Upper lobe of left lung (tissue), 6 donors: Measurements from ENCODE around the gene PFN3. TPM values are rescaled to one million over a fixed set of nuclear protein-coding genes. Genes with fewer than 3 reads are reported as not detected.
A peak's percentile ranks its signal among the peaks of the same experiment; 100 is the strongest.

Experiments
- ATAC-seq, 2 donors: fragments of 200-7000 bp; cut with Tn5 transposase; one replicate each; pipeline ENCODE4 v1.9.1; 2022; ENCODE audit warnings: mild to moderate bottlenecking in 2 of 2, moderate library complexity in 2 of 2; ENCODE audit not compliant: low FRiP score in 2 of 2
- DNase-seq, 2 donors: peaks; one replicate each; pipeline ENCODE4 v3.0.0-alpha.2; 2019 to 2020
- H3K27ac ChIP-seq, 4 donors: fragments of 200-600 bp; sonication (generic); one replicate each; pipeline ENCODE4 v1.5.1; 2016 to 2019
- H3K27me3 ChIP-seq, 4 donors: fragments of 200-600 bp; sonication (generic); one replicate each; pipeline ENCODE4 v1.5.1; 2017 to 2019
- H3K36me3 ChIP-seq, 4 donors: fragments of 200-600 bp; sonication (generic); one replicate each; pipeline ENCODE4 v1.5.1; 2016 to 2019
- H3K4me1 ChIP-seq, 4 donors: fragments of 200-600 bp; sonication (generic); one replicate each; pipeline ENCODE4 v1.5.1; 2018 to 2019
- H3K4me3 ChIP-seq, 4 donors: fragments of 200-600 bp; sonication (generic); one replicate each; pipeline ENCODE4 v1.5.1; 2017 to 2019; ENCODE audit warnings: mild to moderate bottlenecking in 2 of 4, moderate library complexity in 1 of 4
- H3K9me3 ChIP-seq, 4 donors: fragments of 200-600 bp; sonication (generic); one replicate each; pipeline ENCODE4 v1.5.1; 2018 to 2019
- EP300 ChIP-seq, 4 donors: sonication (generic); formaldehyde crosslinking; IDR thresholded peaks; one replicate each; pipeline ENCODE4 v1.5.1; 2017; ENCODE audit warnings: antibody characterized with exemption in 4 of 4, control low read depth in 2 of 4
- POLR2A ChIP-seq, 4 donors: fragments of 450-650 bp; IDR thresholded peaks; one replicate each; pipeline ENCODE4 v1.5.1; 2016 to 2017; ENCODE audit warnings: antibody characterized with exemption in 4 of 4, mild to moderate bottlenecking in 2 of 4
- POLR2AphosphoS5 ChIP-seq, 2 donors: sonication (generic); formaldehyde crosslinking; IDR thresholded peaks; one replicate each; pipeline ENCODE4 v1.5.1; 2017; ENCODE audit warnings: antibody characterized with exemption in 2 of 2
- WGBS, 2 donors: methylation state at CpG; one replicate each; pipeline ENCODE4 v1.1.5; 2017 to 2018; 5-methylcytosine and 5-hydroxymethylcytosine counted together
- total RNA-seq, 6 donors: library from RNA; depleted of rRNA in 4 of 6; stranded (reverse); fragments of >200 nt in 4 of 6; gene quantifications; one replicate each; pipeline versions ENCODE4 v1.1.0 to v1.2.1, GENCODE V29; 2016 to 2021
- TF ChIP-seq, protein P1 (sequence below), 6 experiments: fragments of 450-650 bp in 4 of 6; fragments of 200-600 bp in 2 of 6; sonication (generic) in 2 of 6; IDR thresholded peaks; one replicate each; pipeline ENCODE4 v1.5.1; 2016 to 2019; ENCODE audit warnings: antibody characterized with exemption in 6 of 6
- donor health status: DM: no; HTN: no; CAD: no; lungs with moderate emphysema.
- donor health status: DM: no; HTN: yes; CAD: no; lungs with severe emphysema.

The PFN3 gene
- total RNA-seq, 6 donors from 2014 or later: not detected

DNA sequence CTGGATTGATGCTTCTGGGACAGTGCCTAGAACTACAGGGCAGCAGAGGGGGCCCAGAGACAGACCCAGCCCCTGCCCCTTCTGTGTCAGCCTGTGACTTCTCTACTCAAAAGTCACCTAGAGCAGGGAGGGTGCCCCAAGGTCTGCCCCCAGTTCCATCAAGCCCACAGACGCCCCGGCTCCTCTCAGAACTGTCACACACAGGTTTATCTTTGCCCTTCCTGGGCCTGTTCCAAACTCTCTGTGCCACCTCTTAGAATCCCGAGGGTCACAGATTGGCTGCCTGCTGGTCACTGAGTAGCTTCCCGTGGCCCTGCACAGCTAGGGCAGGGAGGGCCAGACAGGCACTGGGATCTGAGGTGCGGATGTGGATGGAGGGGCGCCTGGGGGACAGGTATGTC is 41.0 kb downstream of the PFN3 start:
- H3K4me3 ChIP-seq: peak overlapping the region in 1 of 4 donors; percentile 60
- 71 to 81% methylated on average over 3 to 6 of the region's 6 CpGs for WGBS, 2 donors

DNA sequence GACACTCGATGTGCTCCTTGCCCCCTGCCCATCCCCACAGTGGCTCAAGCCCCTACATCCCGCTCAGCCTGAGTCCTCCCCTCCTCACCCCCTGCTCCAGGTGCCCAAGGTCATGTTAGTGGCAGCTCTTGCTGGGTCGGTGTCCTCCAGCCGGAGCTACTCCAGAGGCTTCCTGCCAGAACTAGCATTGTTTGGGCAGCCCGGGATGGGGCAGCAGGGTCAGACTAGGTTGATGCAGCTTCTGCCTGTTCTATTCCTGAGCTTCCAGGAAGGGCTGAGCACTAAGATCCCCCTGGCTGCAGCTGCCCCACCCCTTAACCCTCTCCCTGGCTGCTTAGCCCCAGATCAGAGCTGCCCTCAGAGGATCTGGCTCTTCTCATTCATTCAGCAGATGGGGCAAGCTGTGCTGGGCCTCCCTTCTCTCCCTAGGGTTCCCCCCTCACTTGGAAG is 42.1 kb downstream of the PFN3 start:
- WGBS, 2 donors: 33% methylated on average over 5 of the region's 5 CpGs; no CpG with 5 or more reads in 1 of the 2 donors
- TF ChIP-seq POLR2A (IDR thresholded peaks at IDR 0.05): no peak
- TF ChIP-seq EP300 (IDR thresholded peaks at IDR 0.05): no peak
- TF ChIP-seq, protein P1, sequence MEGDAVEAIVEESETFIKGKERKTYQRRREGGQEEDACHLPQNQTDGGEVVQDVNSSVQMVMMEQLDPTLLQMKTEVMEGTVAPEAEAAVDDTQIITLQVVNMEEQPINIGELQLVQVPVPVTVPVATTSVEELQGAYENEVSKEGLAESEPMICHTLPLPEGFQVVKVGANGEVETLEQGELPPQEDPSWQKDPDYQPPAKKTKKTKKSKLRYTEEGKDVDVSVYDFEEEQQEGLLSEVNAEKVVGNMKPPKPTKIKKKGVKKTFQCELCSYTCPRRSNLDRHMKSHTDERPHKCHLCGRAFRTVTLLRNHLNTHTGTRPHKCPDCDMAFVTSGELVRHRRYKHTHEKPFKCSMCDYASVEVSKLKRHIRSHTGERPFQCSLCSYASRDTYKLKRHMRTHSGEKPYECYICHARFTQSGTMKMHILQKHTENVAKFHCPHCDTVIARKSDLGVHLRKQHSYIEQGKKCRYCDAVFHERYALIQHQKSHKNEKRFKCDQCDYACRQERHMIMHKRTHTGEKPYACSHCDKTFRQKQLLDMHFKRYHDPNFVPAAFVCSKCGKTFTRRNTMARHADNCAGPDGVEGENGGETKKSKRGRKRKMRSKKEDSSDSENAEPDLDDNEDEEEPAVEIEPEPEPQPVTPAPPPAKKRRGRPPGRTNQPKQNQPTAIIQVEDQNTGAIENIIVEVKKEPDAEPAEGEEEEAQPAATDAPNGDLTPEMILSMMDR (IDR thresholded peaks at IDR 0.05): no peak
- TF ChIP-seq POLR2AphosphoS5 (IDR thresholded peaks at IDR 0.05): no peak
- H3K4me3 ChIP-seq: peak overlapping the region in 3 of 4 donors; percentile 46 to 60 (median 55)
- no peaks in the 10 kb centered on the region for H3K9me3 ChIP-seq
- H3K27me3 ChIP-seq: no peaks in the 10 kb centered on the region
- no peak for DNase-seq
- H3K27ac ChIP-seq: peak overlapping the region in 3 of 4 donors; percentile 77 to 85 (median 81)
- no peaks in the 10 kb centered on the region for H3K36me3 ChIP-seq
- H3K4me1 ChIP-seq: peaks cover 17 to 44% (median 36%) of the 10 kb centered on the region in 4 donors
- ATAC-seq: no peak

More for the DNA sequence above, 41.0 kb downstream of the PFN3 start:
- Histone ChIP-seq H3K9me3 (no peaks in the 10 kb centered on the region), H3K27ac (no peak overlapping the region), H3K4me1 (peaks cover 22 to 53% (median 45%) of the 10 kb centered on the region in 4 donors), H3K27me3 (no peaks in the 10 kb centered on the region), H3K36me3 (no peaks in the 10 kb centered on the region)
- ATAC-seq (no peak), DNase-seq (no peak)
- TF ChIP-seq EP300 (IDR thresholded peaks at IDR 0.05) (no peak), POLR2A (IDR thresholded peaks at IDR 0.05) (no peak), POLR2AphosphoS5 (IDR thresholded peaks at IDR 0.05) (no peak)
- TF ChIP-seq, protein P1 (IDR thresholded peaks at IDR 0.05): no peak

DNA sequence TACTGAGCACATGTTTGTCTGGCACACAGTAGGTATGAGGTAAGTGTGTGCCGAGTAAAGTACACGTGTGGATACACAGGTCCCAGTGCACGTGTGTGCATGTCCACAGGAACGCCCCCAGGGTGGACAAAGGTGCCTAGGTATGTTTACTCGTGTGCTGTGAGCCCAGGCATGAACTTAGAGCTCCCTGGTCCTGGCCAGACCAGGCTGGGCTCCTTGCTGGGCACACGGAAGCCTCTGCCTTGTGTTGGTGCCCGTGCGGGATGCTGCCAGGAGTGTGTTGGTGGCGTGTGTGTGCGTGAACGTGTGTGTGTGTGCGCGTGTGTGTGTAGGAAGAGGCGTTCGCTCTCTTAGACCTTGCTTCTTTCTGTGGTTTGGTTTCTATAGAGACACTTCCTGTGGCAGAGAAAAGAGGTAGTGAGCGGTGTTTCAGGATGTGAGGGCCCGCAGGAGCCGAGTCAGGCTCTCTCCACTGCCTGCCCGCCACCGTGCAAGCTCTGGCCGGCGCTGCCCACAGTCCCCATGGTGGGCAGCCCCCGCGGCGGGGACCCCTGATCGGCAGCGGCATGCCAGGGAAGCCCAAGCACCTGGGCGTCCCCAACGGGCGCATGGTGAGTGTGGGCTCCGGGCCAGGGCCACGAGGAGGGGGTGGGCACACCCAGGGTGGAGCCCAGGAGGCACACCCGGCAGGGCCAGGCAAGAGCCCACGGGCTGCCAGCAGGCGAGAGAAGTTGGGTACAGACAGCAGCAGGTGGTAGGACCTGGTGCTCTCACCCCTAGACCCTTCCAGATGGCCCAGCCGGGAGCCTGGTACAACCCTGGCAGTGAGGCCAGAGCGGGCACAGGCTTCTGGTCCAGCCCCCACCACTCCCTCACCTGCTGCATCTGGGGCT is 42.8 kb downstream of the PFN3 start, which contains the start of gene RGS14:
RGS14 (plus strand) TSS at position 466 of the 893 bp plus-strand sequence; CDS start at position 567, 101 bp downstream.
- Histone ChIP-seq H3K9me3 (no peaks in the 10 kb centered on the region), H3K27ac (peak within 1 kb of the TSS; percentile 44 to 85 (median 79)), H3K36me3 (no peaks in the 10 kb centered on the region), H3K4me1 (peaks cover 13 to 37% (median 30%) of the 10 kb centered on the region in 4 donors), H3K4me3 (peak within 1 kb of the TSS; percentile 20 to 60 (median 50)), H3K27me3 (no peaks in the 10 kb centered on the region)
- 10 to 41% methylated on average over 6 to 37 of the region's 37 CpGs for WGBS, 2 donors
- DNase-seq (peak; percentile 64 to 89), ATAC-seq (peak; percentile 79 to 87)
- TF ChIP-seq, protein P1 (IDR thresholded peaks at IDR 0.05): no peak
- TF ChIP-seq POLR2A (IDR thresholded peaks at IDR 0.05): peak in 1 of 4 donors; percentile 29

DNA sequence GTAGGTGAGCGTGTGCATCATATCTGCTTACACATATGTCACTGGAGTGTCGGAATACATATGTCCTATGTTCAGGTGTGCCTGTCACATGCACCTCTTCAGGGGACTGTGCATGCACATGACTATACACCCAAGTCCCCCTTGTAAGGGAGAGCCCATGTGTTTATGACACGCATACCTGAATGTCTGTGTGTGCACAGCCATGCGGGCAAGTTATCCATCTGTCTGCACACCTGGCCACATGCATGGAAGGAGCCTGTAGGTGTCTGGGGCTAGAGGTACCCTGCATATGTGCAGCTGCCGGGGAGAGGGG is 43.4 kb downstream of the PFN3 start:
- TF ChIP-seq, protein P1 (IDR thresholded peaks at IDR 0.05): no peak
- no peak for TF ChIP-seq POLR2AphosphoS5 (IDR thresholded peaks at IDR 0.05)
- TF ChIP-seq POLR2A (IDR thresholded peaks at IDR 0.05): no peak
- TF ChIP-seq EP300 (IDR thresholded peaks at IDR 0.05): no peak
- Histone ChIP-seq H3K27ac (peak overlapping the region in 3 of 4 donors; percentile 77 to 85 (median 81)), H3K4me1 (peaks cover 15 to 36% (median 27%) of the 10 kb centered on the region in 4 donors), H3K36me3 (no peaks in the 10 kb centered on the region), H3K27me3 (no peaks in the 10 kb centered on the region), H3K4me3 (no peak overlapping the region), H3K9me3 (no peaks in the 10 kb centered on the region)
- ATAC-seq (no peak), DNase-seq (no peak)
- 87 to 100% methylated on average over 3 to 5 of the region's 5 CpGs for WGBS, 2 donors
